Measurements from ENCODE around the gene GPR143.

Gene GPR143

DNA sequence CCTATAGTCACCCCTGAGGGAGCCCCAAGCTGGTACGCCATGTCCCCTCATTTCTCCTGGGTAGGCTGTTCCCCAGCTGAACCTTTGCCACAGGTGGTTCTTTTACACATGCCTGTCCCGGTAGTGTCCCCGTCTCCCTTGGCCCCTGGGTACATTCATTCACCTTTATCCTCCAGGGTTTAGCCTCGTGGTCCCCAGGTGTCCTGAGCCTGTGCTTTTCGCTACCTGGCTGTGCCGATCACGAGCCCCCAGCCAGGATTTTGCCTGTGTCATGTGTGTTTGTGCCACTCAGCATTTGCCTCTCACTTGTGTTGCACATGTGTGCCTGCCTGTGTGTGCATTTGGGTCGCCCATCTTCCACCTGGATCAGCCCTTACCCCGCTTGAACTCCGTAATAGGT is 57.6 kb downstream of the GPR143 start:
- DNase-seq (ENCODE audit: low read depth): no peak

DNA sequence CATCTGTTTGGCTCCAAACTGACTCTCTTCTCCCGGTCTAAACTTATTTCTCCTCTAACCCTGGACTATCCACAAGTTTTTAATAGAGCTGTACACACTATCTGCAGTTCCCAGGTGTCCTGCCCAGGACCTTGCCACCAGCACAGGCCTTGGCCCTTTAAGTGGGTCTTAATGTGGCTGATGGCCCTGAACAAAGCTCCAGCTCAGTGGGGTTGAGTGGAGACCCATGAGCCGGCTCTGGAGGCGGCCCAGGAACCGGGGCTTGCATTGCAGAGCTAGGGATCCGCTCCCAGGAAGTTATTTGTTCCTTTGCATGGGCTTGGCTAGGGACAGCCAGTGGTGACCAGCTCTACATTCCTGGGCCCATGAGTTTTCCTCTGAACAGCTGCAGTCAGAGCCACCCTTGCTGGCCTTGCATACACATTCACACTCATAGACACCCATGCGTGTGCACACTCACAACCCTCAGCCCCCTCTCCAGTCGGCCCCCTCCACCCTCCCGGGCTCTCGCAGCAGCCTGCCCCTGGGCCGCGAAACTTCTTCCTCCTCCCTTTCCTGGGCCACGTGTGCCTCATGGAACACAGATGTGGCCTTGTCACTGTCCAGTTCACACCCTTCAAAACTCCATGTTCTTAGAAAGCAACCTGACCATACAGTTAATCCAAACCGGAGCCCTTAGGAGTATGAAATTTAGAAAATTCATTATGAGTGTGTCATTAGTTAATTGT is 58.2 kb downstream of the GPR143 start:
- DNase-seq (ENCODE audit: low read depth): no peak

DNA sequence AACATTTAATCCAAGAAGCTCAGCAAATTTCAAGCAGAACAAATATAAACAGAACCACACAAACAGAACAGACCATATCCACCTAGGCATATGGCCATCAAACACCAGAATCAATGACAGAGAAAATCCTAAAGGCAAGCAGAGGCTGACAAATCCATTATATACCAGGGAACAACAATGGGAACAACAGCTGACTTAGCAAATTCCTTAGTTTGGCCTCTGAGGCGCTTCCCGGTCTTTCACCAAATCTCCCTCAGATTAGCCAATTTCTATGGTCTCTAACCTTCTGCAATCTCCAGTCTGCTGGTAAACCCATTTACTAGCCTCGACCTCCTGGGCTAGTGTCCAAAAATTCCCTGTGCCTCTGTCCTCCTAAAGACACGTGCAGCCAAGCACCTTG is 59.2 kb downstream of the GPR143 start:
- DNase-seq (ENCODE audit: low read depth): no peak

DNA sequence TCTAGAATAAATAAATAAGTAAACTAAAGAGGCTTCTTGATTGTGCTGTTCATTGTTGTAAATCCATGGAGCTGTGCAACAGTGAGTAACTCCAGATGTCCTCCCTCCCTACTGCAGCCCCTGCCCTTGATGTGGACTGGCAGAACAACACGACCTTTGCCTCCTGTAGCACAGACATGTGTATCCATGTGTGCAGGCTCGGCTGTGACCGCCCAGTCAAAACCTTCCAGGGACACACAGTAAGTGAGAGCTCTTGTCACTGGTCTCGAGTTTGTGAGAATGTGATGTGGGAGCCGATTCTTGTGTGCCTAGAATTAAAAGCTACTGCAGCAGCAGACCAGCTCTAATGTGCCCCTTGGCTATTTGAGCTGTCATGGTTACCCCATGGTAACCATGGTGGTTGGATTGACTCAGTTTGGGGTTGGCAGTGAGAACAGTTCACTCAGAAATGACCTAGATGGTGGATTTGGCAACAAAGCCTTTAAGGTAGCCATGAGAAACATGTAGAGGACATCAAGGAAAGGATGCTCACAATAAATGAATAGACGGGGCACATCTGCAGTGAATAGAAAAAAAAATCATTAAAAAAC is 60.7 kb downstream of the GPR143 start:
- DNase-seq (ENCODE audit: low read depth): no peak

DNA sequence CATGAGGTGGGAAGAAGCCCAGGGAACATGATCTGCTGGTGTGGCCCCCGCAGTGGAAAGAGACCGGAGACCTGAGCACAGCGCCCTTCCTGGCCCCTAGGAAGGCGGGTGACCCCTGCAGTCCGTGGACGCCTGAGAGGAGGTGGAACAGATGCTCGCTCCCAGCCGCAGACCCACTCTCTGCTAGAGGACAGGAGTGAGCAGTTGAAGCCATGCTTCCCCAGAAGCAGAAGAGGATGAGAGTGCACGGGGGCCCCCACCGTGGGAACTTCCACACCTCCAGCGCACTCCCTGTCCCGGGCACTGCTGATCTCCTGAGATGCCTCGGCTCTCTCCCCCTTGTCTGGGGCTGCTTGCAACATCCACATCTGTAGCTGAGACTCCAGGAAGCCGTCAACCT is 62.2 kb downstream of the GPR143 start:
- no peak for DNase-seq (ENCODE audit: low read depth)

DNA sequence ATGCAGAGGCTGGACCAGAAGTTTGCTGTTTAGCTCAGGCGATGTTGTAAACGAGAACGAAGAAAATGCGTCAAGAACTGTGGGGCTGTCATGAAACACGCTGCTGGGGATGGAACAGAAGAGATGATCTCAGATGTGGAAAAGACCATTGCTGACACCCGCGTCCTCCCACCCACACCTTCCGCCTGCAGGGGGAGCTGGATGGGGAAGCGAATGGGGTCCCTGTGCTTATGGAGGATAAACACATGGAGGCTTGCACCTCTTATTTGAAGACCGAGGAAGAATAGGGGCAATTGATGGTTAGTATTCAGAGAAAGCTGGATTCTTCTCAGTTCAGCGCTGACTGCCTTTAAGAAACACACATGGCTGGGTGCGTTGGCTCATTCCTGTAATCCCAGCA is 63.9 kb downstream of the GPR143 start:
- no peak for DNase-seq (ENCODE audit: low read depth)

DNA sequence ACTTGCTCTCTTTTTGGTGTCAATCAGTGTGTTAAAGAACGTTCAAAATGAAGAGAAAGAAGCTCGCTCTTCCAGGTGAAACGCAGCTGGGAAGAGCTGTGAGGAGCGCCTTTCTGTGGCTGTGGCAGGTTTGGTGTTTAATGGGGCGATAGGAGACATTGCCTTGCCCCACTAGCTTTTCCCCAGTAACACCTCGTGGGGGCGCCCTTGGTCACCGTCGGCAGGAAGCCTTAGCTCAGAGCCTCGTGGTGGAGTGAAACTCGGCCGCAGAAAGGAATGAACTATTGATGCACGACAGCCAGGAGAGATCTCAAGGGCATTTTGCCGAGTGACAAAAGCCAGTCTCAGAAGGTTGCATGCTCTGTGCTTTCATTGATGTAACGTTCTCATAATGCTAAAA is 65.1 kb downstream of the GPR143 start:
- DNase-seq (ENCODE audit: low read depth): no peak

DNA sequence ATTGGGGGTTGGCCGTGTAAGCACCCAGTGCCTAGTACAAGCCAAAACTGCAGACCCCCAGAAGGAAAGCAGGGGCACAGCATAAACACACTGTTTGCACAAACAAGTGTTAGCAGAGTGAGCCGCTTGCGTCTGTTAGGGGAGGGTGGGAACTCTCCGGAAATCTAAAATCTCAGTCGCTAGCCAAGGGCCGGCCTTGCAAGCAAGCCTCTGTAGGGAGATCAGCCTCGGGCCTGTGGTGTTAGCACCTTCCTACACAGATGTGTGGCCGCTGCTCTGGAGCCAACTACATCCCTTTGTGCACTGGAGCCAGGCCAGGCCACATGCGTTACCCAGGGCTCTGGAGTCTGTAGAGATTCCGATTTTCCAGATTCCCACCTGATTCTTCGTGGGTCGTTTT is 67.1 kb downstream of the GPR143 start:
- no peak for DNase-seq (ENCODE audit: low read depth)

DNA sequence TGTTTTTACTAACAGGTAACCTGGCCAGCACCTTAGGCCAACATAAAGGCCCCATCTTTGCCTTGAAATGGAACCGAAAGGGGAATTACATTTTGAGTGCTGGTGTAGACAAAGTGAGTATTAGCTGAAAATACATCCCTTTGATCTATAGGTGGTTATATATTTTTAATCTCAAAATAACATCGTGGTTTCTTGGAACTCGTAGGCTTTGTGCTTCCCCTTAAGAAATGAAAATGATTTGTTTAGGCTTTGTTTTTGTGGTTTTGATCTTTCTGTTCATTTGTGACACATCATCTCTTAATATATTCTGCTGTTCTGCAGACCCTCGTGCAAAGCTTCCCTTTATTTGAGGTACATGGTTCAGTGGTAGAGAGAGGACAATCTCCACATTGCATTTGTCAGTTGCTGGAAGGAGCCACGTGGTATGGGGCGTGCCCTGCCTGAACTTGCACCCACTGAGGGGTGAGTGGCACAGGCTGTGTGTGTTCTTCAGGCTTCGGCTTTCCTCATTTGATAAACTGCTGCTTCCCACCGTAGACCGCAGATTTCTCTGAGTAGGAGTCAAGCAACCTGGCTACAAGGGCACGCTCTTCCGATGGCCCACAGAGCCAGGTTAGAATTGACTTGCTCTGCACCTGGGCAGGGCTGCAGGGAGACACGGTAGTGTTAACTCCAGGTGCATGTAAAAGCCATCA is 72.2 kb downstream of the GPR143 start:
- DNase-seq (ENCODE audit: low read depth): no peak

DNA sequence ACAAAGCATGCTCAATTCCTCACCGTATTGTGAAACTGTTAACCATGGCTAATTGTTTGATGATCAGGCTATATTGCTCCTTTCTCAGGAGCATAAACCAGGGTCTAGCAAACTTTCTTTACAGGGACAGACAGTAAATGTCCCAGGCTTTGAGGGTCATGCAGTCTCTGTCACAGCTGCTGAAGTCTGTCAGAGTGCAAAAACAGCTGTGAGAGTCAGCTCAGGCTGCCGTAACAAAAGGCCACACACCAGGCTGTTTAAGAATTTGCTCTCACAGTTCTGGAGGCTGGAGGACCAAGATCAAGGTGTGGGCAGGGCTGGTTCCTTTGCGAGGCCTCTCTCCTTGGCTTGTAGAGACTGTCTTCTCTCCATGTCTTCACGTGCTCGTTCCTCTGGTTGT is 75.6 kb downstream of the GPR143 start:
- no peak for DNase-seq (ENCODE audit: low read depth)

DNA sequence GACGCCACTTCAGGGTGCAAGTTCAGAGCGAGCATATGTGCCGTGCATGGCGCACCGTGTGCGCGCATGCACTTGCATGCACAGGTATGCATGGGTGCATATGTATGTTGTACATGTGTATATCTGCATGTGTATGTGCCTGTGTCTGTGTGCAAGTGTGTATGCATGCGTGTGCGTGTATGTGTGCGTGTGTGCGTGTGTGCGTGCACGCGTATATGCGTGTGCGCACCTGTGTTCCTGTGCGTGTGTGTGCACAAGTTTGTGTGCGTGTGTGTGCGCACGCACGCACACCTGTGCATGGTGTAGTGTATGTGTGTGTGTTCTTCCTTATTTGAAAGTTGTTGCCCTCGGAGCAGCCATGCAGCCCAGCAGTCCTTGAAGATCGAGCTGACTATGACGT is 76.8 kb downstream of the GPR143 start:
- DNase-seq (ENCODE audit: low read depth): no peak

DNA sequence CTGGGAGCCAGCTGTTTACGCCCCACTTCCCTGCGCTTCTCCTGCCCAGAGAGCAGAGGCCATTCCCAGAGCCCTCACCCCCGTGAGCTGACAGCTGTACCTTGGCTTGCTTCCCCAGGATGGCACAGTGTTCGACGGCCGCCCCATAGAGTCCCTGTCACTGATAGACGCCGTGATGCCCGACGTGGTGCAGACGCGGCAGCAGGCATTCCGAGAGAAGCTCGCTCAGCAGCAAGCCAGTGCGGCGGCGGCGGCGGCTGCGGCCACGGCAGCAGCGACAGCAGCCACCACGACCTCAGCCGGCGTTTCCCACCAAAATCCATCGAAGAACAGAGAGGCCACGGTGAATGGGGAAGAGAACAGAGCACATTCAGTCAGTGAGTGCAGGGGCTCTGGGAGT is 77.7 kb downstream of the GPR143 start:
- DNase-seq (ENCODE audit: low read depth): no peak

DNA sequence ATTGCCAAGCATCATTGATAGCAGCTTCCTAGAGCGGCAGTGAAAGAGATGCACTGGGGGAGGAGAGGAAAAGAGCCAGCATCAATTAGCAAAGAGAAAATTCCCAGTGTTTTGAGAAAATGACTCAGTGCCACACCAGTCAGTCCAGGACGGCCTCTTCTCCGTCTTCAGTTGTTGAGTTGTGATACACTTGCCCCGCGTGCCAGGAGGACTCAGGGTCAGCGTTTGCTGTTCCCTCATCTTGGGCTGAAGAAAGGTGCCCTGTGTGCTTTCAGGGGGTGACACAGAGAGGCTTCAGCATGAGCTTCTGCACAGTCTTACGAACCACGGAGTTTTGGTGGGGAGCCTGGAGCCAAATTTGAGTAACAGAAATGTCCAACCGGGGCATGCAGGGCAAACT is 82.3 kb downstream of the GPR143 start:
- DNase-seq (ENCODE audit: low read depth): no peak

DNA sequence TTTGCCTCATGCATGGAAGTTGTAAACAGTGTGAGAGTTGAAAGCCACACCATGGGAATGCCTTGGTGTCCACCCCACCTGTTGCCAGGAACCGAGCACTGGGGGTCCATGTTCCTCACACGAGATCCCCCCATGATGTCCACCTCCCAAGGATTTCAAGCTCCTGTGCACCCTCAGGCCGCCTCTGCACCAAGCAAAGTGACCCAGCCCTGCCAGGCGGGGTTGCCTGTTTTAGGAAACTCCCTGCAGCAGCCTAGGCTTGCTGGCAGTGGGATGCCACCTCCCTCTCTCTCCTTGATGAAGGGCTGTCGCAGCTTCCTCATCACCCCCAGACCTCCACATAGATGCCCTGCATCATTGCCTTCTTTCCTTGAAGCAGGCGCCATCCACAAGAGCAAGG is 82.8 kb downstream of the GPR143 start:
- no peak for DNase-seq (ENCODE audit: low read depth)

DNA sequence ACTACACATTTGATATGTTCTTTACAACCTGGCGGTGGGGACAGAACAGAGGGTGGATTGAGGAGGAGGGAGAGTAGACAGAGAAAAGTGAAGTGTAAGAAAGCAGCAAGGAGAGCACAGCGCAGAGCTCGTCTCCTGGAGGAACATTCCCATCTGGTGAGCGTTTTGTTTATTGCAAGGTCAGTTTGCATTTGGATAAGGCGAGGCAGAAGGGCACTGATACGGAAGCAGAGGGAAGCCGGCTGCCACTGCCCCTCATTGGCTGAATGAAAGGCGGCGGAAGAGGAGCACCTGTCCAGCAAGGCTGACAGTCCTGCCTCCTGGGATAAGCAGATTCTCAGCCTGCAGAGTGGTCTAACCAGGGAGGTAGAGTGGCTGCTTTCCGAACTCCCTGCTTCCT is 83.2 kb downstream of the GPR143 start:
- no peak for DNase-seq (ENCODE audit: low read depth)

DNA sequence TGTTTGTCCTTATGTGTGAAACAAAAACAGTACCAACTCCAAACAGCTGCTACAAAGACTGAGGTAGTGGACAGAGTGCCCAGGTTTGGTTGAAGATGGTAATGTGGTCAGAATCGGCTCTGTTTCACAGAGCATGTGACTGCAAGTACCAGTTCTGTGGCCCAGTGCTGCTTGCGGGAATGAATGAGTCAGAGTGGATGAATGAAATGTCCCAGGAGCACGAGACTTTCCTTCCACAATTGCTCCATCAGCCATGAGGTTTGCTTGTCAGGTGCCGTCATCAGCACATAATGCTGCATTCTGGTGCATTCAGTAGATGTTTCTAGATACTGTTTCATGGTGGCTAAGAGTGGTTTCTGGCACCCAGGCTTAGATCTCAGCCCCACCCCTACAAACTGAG is 84.2 kb downstream of the GPR143 start:
- no peak for DNase-seq (ENCODE audit: low read depth)

DNA sequence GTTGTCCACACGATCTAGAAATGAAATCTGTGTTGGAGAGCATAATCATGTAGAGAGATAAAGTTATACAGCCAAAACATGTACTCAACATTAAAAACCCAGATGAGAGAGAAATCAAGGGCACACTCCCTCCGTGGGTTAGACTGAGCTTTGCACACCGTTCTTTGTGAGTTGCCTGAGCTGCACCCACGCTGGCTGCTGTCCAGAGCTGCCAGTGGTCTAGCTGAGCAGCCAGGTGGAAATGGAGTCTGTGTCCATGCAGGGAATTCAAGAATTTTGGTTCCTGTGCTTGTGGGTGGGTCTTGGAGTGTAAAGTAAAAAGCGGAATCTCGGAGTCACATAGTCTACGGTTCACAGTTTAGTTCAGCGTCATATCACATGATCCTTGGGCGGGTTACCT is 84.6 kb downstream of the GPR143 start:
- no peak for DNase-seq (ENCODE audit: low read depth)

DNA sequence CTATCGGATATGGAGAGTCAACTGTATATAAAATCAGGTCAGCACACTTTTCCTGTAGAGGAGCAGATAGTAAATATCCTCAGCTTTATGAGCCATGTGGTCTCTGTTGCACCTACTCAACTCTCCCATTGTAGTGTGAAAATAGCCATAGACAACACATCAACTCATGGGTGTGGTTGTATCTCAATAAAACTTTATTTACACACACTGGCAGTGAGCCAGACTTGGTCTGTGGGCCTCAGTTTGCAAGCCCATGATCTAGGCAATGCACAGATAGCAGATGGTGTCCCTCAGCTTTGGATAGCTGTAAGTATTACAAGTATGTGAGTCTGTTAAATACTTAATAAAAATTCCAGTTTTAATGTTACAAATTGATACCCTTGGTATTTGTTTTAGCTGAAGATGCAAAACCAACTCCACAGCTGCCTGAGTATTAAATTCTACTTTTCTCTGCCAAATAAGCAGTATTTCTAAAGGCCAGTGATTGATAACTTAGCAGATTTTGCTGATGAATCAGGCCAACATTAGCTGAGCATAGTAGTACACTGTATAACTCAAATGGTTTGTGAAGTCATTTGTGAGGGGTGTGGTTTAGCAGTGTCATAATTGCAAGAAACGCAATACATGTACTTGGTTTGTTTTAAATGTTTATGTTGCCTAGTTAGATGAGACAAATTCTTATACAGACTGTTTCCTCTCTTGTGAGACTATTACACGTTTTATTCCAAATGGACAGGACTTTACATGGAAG is 87.3 kb downstream of the GPR143 start:
- DNase-seq (ENCODE audit: low read depth): no peak

DNA sequence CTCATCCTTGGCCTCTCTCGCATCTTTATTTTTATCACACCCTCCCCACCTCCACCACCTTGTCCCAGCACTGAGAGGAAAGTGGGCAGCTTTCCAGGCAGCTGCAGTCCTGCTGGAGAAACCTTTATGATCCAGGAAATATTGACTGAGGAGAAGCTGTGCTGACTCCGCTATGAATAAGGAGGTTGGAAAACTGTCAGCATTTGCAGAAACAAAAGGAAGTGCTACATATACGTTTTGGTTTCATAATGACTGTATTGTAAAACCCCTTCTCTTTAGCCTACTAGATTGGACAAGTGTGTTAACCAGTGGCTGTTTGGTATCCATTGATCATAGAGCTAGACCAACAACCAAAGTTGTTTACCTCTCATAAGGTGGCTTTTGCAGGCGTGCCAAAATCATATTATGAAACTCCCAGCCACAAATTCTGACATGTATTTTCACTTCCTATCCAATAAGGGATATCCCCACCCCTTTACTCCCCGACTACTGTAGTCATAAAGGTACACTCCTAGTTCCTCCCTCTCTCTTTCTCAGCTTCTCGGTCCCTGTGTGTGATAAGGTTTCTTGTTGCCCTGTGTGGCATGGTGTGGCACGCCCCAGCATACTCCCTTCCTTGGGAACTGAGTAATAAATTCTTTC is 88.4 kb downstream of the GPR143 start:
- no peak for DNase-seq (ENCODE audit: low read depth)

DNA sequence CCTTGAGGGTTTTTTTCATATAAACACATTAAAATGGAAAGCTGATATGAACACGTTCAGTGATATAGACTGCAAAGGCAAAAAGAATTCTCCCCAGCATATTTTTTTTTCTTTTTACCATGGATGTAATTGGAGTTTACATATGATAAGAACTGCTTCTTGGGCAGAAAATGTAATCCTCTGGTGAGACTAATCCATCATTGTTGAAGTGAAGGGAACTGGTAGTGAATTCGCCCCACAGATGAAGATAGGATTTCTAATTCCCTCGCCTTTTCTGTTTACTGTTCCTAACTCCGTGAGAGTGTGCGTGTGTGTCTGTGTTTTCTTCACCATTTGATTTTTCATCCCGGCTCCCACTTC is 88.9 kb downstream of the GPR143 start:
- DNase-seq (ENCODE audit: low read depth): no peak

DNA sequence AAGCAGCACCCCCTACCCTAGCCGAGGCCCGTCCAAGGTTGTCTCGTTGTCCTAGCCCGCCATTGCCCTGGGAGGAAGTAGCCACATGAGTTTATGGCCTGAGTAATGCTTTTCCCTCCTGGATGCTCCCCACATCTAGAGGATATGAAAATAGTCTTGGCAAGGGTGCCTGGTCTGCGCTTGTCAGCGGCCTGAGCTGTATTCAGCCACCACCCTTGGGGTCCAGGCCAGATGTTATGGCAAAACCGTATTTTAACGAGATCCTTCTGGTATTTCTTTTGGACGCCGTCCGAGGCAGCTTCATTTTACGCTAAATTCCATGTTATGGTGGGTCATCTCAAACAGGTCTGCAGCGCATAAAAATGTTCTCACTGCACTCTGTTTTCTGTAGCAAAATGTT is 89.3 kb downstream of the GPR143 start:
- DNase-seq (ENCODE audit: low read depth): peak; percentile 30
